CD4-positive, alpha-beta T cell (primary cell): ENCODE results near the gene RAB24. TPM values are rescaled to one million over a fixed set of nuclear protein-coding genes. Genes with fewer than 3 reads are reported as not detected.

Source experiments
- ATAC-seq: fragments of 200-7000 bp; cut with Tn5 transposase; one replicate; pipeline ENCODE4 v1.10.0; 2022; ENCODE audit warnings: mild to moderate bottlenecking; ENCODE audit not compliant: poor library complexity
- CTCF ChIA-PET: fragments of 350-600 bp; sonication (Branson Sonifier 250); formaldehyde crosslinking; loops from one replicate; lab custom pipeline; 2021; ENCODE audit warnings: antibody characterized with exemption, inconsistent platforms; lab: Charles Lee
- POLR2A ChIA-PET: fragments of 350-600 bp; sonication (Branson Sonifier 250); formaldehyde crosslinking; loops from one replicate; lab custom pipeline; 2021; ENCODE audit warnings: antibody characterized with exemption, inconsistent platforms; lab: Charles Lee
- DNase-seq, 14 experiments: peaks; one replicate each; pipeline ENCODE4 v3.0.0-alpha.2; 2013 to 2020; ENCODE audit warnings: mixed read lengths in 2 of 14
- H3K27ac ChIP-seq, 2 donors: one replicate each; pipeline versions ENCODE4 v1.5.1 to v1.7.0; 2013; ENCODE audit warnings: low read length in 2 of 2, low read depth in 1 of 2, mild to moderate bottlenecking in 1 of 2
- H3K27me3 ChIP-seq, 2 experiments: 1 replicate in 1 of 2; 2 replicates in 1 of 2; pipeline versions ENCODE4 v1.6.1 to v1.7.0; 2013; ENCODE audit warnings: low read length in 2 of 2, control low read depth in 1 of 2, mild to moderate bottlenecking in 1 of 2, moderate library complexity in 1 of 2; ENCODE audit not compliant: insufficient read depth in 2 of 2, control insufficient read depth in 1 of 2
- H3K36me3 ChIP-seq: one replicate; pipeline ENCODE4 v1.6.1; 2013; ENCODE audit warnings: low read length, control low read depth; ENCODE audit not compliant: insufficient read depth
- H3K4me1 ChIP-seq: one replicate; pipeline ENCODE4 v1.6.1; 2013; ENCODE audit warnings: low read length, control low read depth; ENCODE audit not compliant: insufficient read depth
- H3K4me3 ChIP-seq: one replicate; pipeline ENCODE4 v1.5.1; 2013; ENCODE audit warnings: mild to moderate bottlenecking, low read length, moderate library complexity
- H3K9me3 ChIP-seq, 2 experiments: 1 replicate in 1 of 2; 2 replicates in 1 of 2; pipeline versions ENCODE4 v1.6.1 to v1.7.0; 2013; ENCODE audit warnings: low read length in 2 of 2, mild to moderate bottlenecking in 2 of 2, control low read depth in 1 of 2, moderate library complexity in 1 of 2; ENCODE audit not compliant: control insufficient read depth in 1 of 2, insufficient read depth in 1 of 2
- H3K27ac Mint-ChIP-seq: one replicate; pipeline ENCODE4 v1.8.0; 2020; ENCODE audit warnings: mixed read lengths
- H3K27me3 Mint-ChIP-seq: one replicate; pipeline ENCODE4 v1.8.0; 2021; ENCODE audit warnings: mixed read lengths
- H3K36me3 Mint-ChIP-seq: one replicate; pipeline ENCODE4 v1.8.0; 2021; ENCODE audit warnings: low read depth, mixed read lengths
- H3K4me1 Mint-ChIP-seq: one replicate; pipeline ENCODE4 v1.8.0; 2021; ENCODE audit warnings: low read depth, mixed read lengths
- H3K4me3 Mint-ChIP-seq: one replicate; pipeline ENCODE4 v1.8.0; 2020; ENCODE audit warnings: mild to moderate bottlenecking, mixed read lengths
- H3K9me3 Mint-ChIP-seq: one replicate; pipeline ENCODE4 v1.8.0; 2020; ENCODE audit warnings: mixed read lengths
- CTCF ChIP-seq: fragments of 200-600 bp; IDR thresholded peaks from one replicate; pipeline ENCODE4 v1.8.0; 2022; ENCODE audit warnings: antibody characterized with exemption, mild to moderate bottlenecking
- intact Hi-C, 2 experiments: fragments of 100-400 bp; cut with DNase I in 1 of 2; cut with micrococcal nuclease in 1 of 2; formaldehyde crosslinking; loops; one replicate each; pipeline versions ENCODE4 v1.15.1 to v1.9.0; 2023 to 2025; cut with DNase I, micrococcal nuclease
- total RNA-seq, 174 experiments: library from RNA in 2 of 174; stranded (reverse) in 2 of 174; gene quantifications; one replicate each; pipeline ENCODE4 v1.2.3 and lab custom pipeline; 2021 to 2026

The RAB24 gene
- total RNA-seq, 2 experiments from 2014 or later: 17.0 to 18.0 TPM

- no peak overlapping the region for H3K27ac ChIP-seq
- no peak overlapping the region for H3K27ac Mint-ChIP-seq
Measured at GRCh38 chr5:177310757-177311391, 7.4 kb upstream of the RAB24 start.

GRCh38 chr5:177310332-177310731 lies 6.8 kb upstream of the RAB24 start:
- peaks cover 19% of the 10 kb centered on the region for H3K36me3 Mint-ChIP-seq
- Histone ChIP-seq H3K9me3 (no peaks in the 10 kb centered on the region), H3K4me1 (peaks cover 73% of the 10 kb centered on the region), H3K4me3 (no peak overlapping the region), H3K27me3 (peaks cover 0 to 3% of the 10 kb centered on the region in 2 experiments), H3K27ac (no peak overlapping the region), H3K36me3 (peaks cover 20% of the 10 kb centered on the region)
- DNase-seq (peak in 1 of 14 experiments; percentile 35), ATAC-seq (no peak)
- intact Hi-C loops: loop anchor here (2.0 to 10.0 kb wide), 5 partner anchors 47 to 207 kb away; partner anchors contain the start of genes DDX41 (in 1 of the 2) and RGS14 (in 1 of the 2)
- H3K27ac Mint-ChIP-seq: no peak overlapping the region
- H3K4me3 Mint-ChIP-seq: no peak overlapping the region
- peaks cover 55% of the 10 kb centered on the region for H3K4me1 Mint-ChIP-seq
- peaks cover 6% of the 10 kb centered on the region for H3K27me3 Mint-ChIP-seq
- TF ChIP-seq CTCF: no peak
- CTCF ChIA-PET: interaction anchor here (0.7 to 1.8 kb wide), 20 partner anchors 8 to 196 kb away, joined by 3 to 8 read pairs (median 4); partner anchors contain the start of genes LMAN2 and PDLIM7
- no peaks in the 10 kb centered on the region for H3K9me3 Mint-ChIP-seq
- POLR2A ChIA-PET: interaction anchor here (0.6 to 2.1 kb wide), 10 partner anchors 41 to 196 kb away, joined by 3 to 12 read pairs (median 4); partner anchors contain the start of genes LMAN2 and PDLIM7

More at GRCh38 chr5:177310757-177311391, 7.4 kb upstream of the RAB24 start:
- Histone ChIP-seq H3K4me1 (peaks cover 68% of the 10 kb centered on the region), H3K27me3 (peaks cover 0 to 3% of the 10 kb centered on the region in 2 experiments), H3K36me3 (peaks cover 14% of the 10 kb centered on the region), H3K9me3 (no peaks in the 10 kb centered on the region), H3K4me3 (no peak overlapping the region)
- ATAC-seq: no peak
- DNase-seq: peak in 4 of 14 experiments; percentile 27 to 56 (median 42)
- no peaks in the 10 kb centered on the region for H3K9me3 Mint-ChIP-seq
- peaks cover 50% of the 10 kb centered on the region for H3K4me1 Mint-ChIP-seq
- H3K36me3 Mint-ChIP-seq: peaks cover 13% of the 10 kb centered on the region
- CTCF ChIA-PET: interaction anchor here (1.0 to 1.8 kb wide), 7 partner anchors 8 to 190 kb away, joined by 3 to 8 read pairs (median 3); no protein-coding TSS in a partner anchor
- intact Hi-C loops: loop anchor here (2.0 to 10.0 kb wide), 5 partner anchors 46 to 206 kb away; partner anchors contain the start of genes DDX41 (in 1 of the 2) and RGS14 (in 1 of the 2)
- peaks cover 6% of the 10 kb centered on the region for H3K27me3 Mint-ChIP-seq
- TF ChIP-seq CTCF: no peak
- POLR2A ChIA-PET: interaction anchor here (0.9 to 1.7 kb wide), 6 partner anchors 41 to 197 kb away, joined by 3 to 8 read pairs (median 4); partner anchors contain the start of genes LMAN2 and PDLIM7
- H3K4me3 Mint-ChIP-seq: peak overlapping the region; percentile 83

- Histone ChIP-seq H3K27ac (no peak overlapping the region), H3K4me1 (peaks cover 81% of the 10 kb centered on the region), H3K27me3 (peaks cover 0 to 3% of the 10 kb centered on the region in 2 experiments), H3K9me3 (no peaks in the 10 kb centered on the region), H3K4me3 (no peak overlapping the region), H3K36me3 (peaks cover 21% of the 10 kb centered on the region)
- DNase-seq (peak; percentile 54 to 88 (median 64)), ATAC-seq (peak; percentile 48)
- Mint-ChIP-seq H3K36me3 (peaks cover 27% of the 10 kb centered on the region), H3K4me3 (peak overlapping the region; percentile 80), H3K4me1 (peaks cover 63% of the 10 kb centered on the region), H3K27me3 (peaks cover 6% of the 10 kb centered on the region), H3K9me3 (no peaks in the 10 kb centered on the region), H3K27ac (peak overlapping the region; percentile 73)
- ChIA-PET POLR2A (interaction anchor here (0.6 to 2.1 kb wide), 9 partner anchors 42 to 196 kb away, joined by 3 to 12 read pairs (median 3); partner anchors contain the start of gene LMAN2), CTCF (interaction anchor here (0.7 to 1.8 kb wide), 21 partner anchors 8 to 196 kb away, joined by 3 to 8 read pairs (median 4); partner anchors contain the start of genes LMAN2 and PDLIM7)
- TF ChIP-seq CTCF: peak; percentile 84
- intact Hi-C loops: loop anchor here (2.0 to 10.0 kb wide), 6 partner anchors 48 to 845 kb away; partner anchors contain the start of genes DDX41 (in 1 of the 2), NHP2 (in 1 of the 2) and RGS14 (in 1 of the 2)
Measured at GRCh38 chr5:177309351-177310191, 6.1 kb upstream of the RAB24 start.
